Neural progenitor cell (in vitro differentiated cells): ENCODE measurements around the gene ARHGEF11.

ENCODE experiments used
- CTCF ChIP-seq: fragments of 200-600 bp; sonication (generic); IDR thresholded peaks from 2 replicates; pipeline ENCODE4 v1.5.1; 2017; ENCODE audit warnings: antibody characterized with exemption, mild to moderate bottlenecking
- EZH2 ChIP-seq: fragments of 200-600 bp; sonication (generic); IDR thresholded peaks from 2 replicates; pipeline ENCODE4 v1.6.1; 2017; ENCODE audit warnings: antibody characterized with exemption, mild to moderate bottlenecking, moderate library complexity
- EZH2phosphoT487 ChIP-seq: fragments of 200-600 bp; sonication (generic); IDR thresholded peaks from 2 replicates; pipeline ENCODE4 v1.6.1; 2017; ENCODE audit warnings: antibody characterized with exemption

- peak; percentile 72 for TF ChIP-seq EZH2
- no peak for TF ChIP-seq CTCF
- TF ChIP-seq EZH2phosphoT487: peak; percentile 92
Observed at GRCh38 chr1:156924478-156925153, 120.9 kb downstream of the ARHGEF11 start.
